Retinal pigment epithelial cell (primary cell): ENCODE results near the gene KLHL20.
"Not testable (repeated sequence)": the region's sequence is repeated elsewhere in the genome, so short reads cannot be mapped to it uniquely, and the experiment has no call there.

Experiments used
- DNase-seq: peaks from one replicate; pipeline ENCODE4 v3.0.0-alpha.2; 2010; ENCODE audit warnings: low read depth
- H3K4me3 ChIP-seq: 2 replicates; pipeline ENCODE4 v1.5.1; 2011; ENCODE audit warnings: mild to moderate bottlenecking, low read length, control low read depth, moderate library complexity
- CTCF ChIP-seq: conservative IDR thresholded peaks from 2 replicates; pipeline ENCODE4 v1.5.1; 2011; ENCODE audit warnings: low read depth, low read length, control low read depth, inconsistent platforms

Gene KLHL20

DNA sequence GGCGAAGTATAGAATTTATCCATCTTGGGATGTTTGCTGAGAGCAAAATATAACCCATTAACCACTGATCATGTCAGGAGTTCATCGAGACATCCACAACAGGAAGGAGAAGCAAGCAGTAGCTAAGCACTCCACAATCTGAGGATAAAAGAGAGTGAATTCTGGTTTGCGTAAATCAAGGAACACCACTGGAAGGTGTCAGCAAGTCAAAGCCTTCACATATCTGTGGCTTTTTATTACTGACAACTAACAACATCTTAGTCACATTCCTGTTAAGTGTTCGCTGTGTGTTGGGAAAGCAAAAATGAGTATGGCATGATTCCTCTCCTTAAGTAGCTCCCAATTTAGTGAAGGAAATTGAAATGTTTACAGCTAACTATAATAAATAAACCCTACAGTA lies 65.2 kb downstream of the KLHL20 start:
- DNase-seq, result no peak
- no peak overlapping the region for H3K4me3 ChIP-seq
- TF ChIP-seq CTCF, result no peak

DNA sequence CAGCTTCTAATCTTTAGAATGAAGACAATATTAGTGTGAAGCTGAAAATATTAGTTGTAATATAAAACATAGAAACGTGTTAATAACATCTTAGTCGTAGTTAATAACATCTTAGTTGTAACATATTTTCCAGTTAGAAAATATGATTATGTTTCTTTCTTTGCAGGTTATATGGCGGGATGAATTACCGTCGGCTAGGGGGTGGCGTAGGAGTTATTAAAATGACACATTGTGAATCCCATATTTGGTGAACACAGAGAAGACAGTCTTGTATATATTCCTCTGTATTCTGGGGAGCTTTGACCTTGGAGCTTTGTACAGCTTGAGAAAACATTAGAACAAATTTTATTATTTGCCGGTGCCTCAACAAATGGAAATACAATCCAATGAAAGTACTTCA lies 70.2 kb downstream of the KLHL20 start:
- no peak for TF ChIP-seq CTCF
- no peak overlapping the region for H3K4me3 ChIP-seq
- DNase-seq, result no peak

- DNase-seq, result no peak
- no peak for TF ChIP-seq CTCF
- H3K4me3 ChIP-seq, result no peak overlapping the region
These were observed 75.1 kb downstream of the KLHL20 start for GRCh38 chr1:173789841-173790240.

DNA sequence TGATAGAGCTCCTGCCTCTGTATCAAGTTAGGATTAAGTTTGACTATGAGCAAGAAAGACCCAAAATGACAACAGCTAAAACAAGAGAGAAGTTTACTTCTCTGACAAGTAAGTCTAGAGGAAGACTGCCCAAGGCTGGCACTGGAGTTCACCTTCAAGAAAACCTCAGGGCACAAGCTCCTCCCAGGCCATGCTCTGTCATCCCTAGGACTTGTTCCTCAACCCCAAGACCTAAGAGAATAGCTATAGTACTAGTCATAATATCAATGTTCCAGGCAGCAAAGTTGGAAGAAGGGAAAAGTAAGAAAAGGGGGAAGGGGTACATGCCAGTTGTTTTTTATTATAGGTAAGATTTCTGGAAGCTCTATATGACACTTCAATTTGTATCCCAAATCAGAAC lies 83.3 kb downstream of the KLHL20 start:
- no peak for DNase-seq
- no peak for TF ChIP-seq CTCF
- no peak overlapping the region for H3K4me3 ChIP-seq

GRCh38 chr1:173799995-173800394 lies 85.2 kb downstream of the KLHL20 start:
- H3K4me3 ChIP-seq, DNase-seq: not testable (repeated sequence)

DNA sequence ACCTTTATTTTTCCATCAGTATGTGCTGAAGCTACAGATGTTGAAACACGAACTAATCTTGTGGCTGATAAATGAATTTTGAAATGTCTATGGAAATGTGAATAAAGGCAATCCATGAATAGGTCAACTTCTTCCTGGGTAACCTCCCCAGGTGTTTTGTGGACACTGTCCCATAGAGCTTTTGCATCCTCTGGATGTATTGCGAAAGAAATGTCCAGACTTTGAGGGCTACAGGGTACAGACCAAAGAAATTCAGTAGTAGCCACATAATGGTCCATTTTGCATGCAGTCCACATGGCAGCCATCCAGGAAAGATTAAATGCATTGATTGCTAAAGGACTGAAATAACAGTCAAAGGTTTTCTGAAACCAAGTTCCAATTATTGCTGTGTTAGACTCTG lies 88.2 kb downstream of the KLHL20 start:
- no peak for DNase-seq
- H3K4me3 ChIP-seq, result no peak overlapping the region
- TF ChIP-seq CTCF, result no peak

GRCh38 chr1:173813654-173814053 lies 98.9 kb downstream of the KLHL20 start:
- not testable (repeated sequence) for DNase-seq, H3K4me3 ChIP-seq

- no peak overlapping the region for H3K4me3 ChIP-seq
- DNase-seq, result no peak
- no peak for TF ChIP-seq CTCF
These were observed 103.7 kb downstream of the KLHL20 start for GRCh38 chr1:173818459-173818858.
